OCI-LY3 (cell line): ENCODE data around the gene DNAJB13.

Experiments used
- CTCF ChIP-seq: fragments of 200-600, 300-600 bp; sonication (generic); IDR thresholded peaks from 2 replicates; pipeline ENCODE4 v1.5.1; 2014; ENCODE audit warnings: antibody characterized with exemption, low read length, low read depth
- EZH2phosphoT487 ChIP-seq: fragments of 200-600 bp; shearing (Covaris generic); IDR thresholded peaks from 2 replicates; pipeline ENCODE4 v1.6.1; 2018; ENCODE audit warnings: antibody characterized with exemption, mixed run types, low read depth

DNA sequence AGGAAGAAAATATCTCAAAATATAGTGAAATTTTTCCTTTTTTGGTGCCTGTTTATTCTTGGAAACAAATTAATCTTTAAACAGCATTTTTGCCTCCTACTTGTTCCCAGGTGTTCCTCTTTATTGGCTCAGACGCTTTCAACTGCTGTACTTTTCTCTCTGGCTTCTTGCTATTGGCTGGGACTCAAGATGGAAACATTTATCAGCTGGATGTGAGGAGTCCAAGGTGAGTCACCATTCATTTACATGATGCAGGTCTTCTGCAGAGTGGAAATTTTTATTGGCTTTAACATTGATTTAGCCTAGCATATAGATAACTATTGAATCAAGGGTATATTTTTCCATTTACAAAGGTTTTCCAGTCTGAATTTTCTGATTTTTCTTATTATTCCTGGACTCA, 34.4 kb upstream of the DNAJB13 start:
- TF ChIP-seq CTCF (no peak), EZH2phosphoT487 (no peak)
